Activated CD4-positive, alpha-beta T cell treated with anti-CD3 and anti-CD28 coated beads for 36 hours (primary cell): Measurements from ENCODE around the gene CASP6. TPM values are rescaled to one million over a fixed set of nuclear protein-coding genes. Genes with fewer than 3 reads are reported as not detected.

Experiments used
- ATAC-seq: fragments of 200-7000 bp; cut with Tn5 transposase; one replicate; pipeline ENCODE4 v1.10.0; 2021; ENCODE audit warnings: mild to moderate bottlenecking, moderate library complexity
- CTCF ChIA-PET: fragments of 350-600 bp; sonication (Branson Sonifier 250); formaldehyde crosslinking; loops from one replicate; lab custom pipeline; 2021; ENCODE audit warnings: antibody characterized with exemption; lab: Charles Lee
- POLR2A ChIA-PET: fragments of 350-600 bp; sonication (Branson Sonifier 250); formaldehyde crosslinking; loops from one replicate; lab custom pipeline; 2021; ENCODE audit warnings: antibody characterized with exemption, inconsistent platforms; lab: Charles Lee
- DNase-seq: peaks from one replicate; pipeline ENCODE4 v3.0.0-alpha.2; 2020
- H3K27ac Mint-ChIP-seq: one replicate; pipeline ENCODE4 v1.8.0; 2021; ENCODE audit warnings: mixed read lengths
- H3K27me3 Mint-ChIP-seq: one replicate; pipeline ENCODE4 v1.8.0; 2021; ENCODE audit warnings: mixed read lengths
- H3K36me3 Mint-ChIP-seq: one replicate; pipeline ENCODE4 v1.8.0; 2021; ENCODE audit warnings: low read depth, mixed read lengths
- H3K4me1 Mint-ChIP-seq: one replicate; pipeline ENCODE4 v1.8.0; 2021; ENCODE audit warnings: mixed read lengths
- H3K4me3 Mint-ChIP-seq: one replicate; pipeline ENCODE4 v1.8.0; 2021; ENCODE audit warnings: mild to moderate bottlenecking, moderate library complexity, mixed read lengths
- H3K9me3 Mint-ChIP-seq: one replicate; pipeline ENCODE4 v1.8.0; 2021; ENCODE audit warnings: low read depth, mixed read lengths
- intact Hi-C, 2 experiments: fragments of 100-400 bp; cut with DNase I in 1 of 2; cut with micrococcal nuclease in 1 of 2; formaldehyde crosslinking; loops; one replicate each; pipeline versions ENCODE4 v1.14.2 to v1.15.1; 2022 to 2024; cut with DNase I, micrococcal nuclease
- total RNA-seq, 2 experiments: library from RNA; stranded (reverse); gene quantifications; one replicate each; pipeline ENCODE4 v1.2.3, GENCODE V29; 2021

Gene CASP6
- total RNA-seq, 2 experiments from 2014 or later = 23.3 to 26.5 TPM

DNA sequence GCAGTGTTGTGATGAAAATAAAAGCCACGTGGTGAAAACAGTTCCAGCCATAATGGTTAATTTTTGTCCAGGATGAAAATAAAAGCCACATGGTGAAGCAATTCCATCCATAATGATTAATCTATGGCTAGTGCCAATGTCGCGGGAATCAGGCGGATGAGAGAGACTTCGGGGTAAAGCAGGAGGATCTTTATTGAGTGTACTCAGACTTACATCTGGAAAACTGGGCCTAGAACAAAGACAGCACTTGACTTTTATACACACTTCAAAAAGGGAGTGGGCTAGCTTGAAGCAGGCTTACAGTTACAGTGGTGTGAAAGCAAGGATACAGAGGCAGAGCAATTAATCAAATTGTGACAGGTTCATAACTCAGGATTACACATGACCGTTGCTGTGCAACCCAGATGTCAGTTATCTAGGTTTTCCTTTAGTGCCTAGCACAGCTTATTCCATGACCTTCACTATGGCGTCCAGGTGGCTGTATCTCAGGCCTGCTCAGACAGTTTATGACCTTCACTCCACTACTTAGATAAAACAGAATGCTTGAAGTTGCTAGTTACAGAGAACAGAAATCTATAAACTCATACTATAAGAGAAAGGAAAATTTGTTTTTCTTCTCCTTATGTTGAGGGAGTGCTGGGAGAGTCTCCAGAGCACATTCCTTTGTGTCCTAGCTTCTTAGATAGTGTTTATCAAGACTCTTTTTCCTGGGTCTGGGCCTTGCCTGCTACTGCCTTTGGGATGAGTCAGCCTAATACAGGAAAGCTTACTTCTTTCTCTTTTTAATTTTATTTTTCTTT, 32.5 kb upstream of the CASP6 start:
- DNase-seq (no peak), ATAC-seq (no peak)
- Mint-ChIP-seq H3K4me3 (no peak overlapping the region), H3K27ac (no peak overlapping the region), H3K36me3 (no peaks in the 10 kb centered on the region), H3K4me1 (no peaks in the 10 kb centered on the region), H3K9me3 (no peaks in the 10 kb centered on the region), H3K27me3 (peaks cover 3% of the 10 kb centered on the region)
- ChIA-PET POLR2A (no interaction called here), CTCF (no interaction called here)
- intact Hi-C loops = no loop called here

GRCh38 chr4:109733728-109734127, 30.5 kb upstream of the CASP6 start:
- no peak overlapping the region for H3K27ac Mint-ChIP-seq
- POLR2A ChIA-PET = interaction anchor here (0.7 kb wide), 1 partner anchor 176 kb away, joined by 3 read pairs; no protein-coding TSS in a partner anchor

GRCh38 chr4:109730619-109731545, 27.6 kb upstream of the CASP6 start:
- Mint-ChIP-seq H3K9me3 (no peaks in the 10 kb centered on the region), H3K27me3 (no peaks in the 10 kb centered on the region), H3K4me3 (peak overlapping the region; percentile 84), H3K27ac (peak overlapping the region; percentile 71), H3K36me3 (peaks cover 8% of the 10 kb centered on the region), H3K4me1 (peaks cover 14% of the 10 kb centered on the region)
- ChIA-PET POLR2A (interaction anchor here (0.6 to 1.2 kb wide), 2 partner anchors 110 to 293 kb away, joined by 3 to 4 read pairs; no protein-coding TSS in a partner anchor), CTCF (interaction anchor here (0.7 to 1.2 kb wide), 4 partner anchors 9 to 356 kb away, joined by 3 read pairs; partner anchors contain the start of gene CFI)
- ATAC-seq (no peak), DNase-seq (no peak)
- intact Hi-C loops = loop anchor here (1.0 to 5.0 kb wide), 3 partner anchors 84 to 466 kb away; partner anchors contain the start of genes SEC24B (in 2 of the 2), ELOVL6 (in 1 of the 2) and GAR1 (in 1 of the 2)

More at GRCh38 chr4:109733728-109734127, 30.5 kb upstream of the CASP6 start:
- H3K4me3 Mint-ChIP-seq = no peak overlapping the region
- ATAC-seq = no peak
- CTCF ChIA-PET = no interaction called here
- intact Hi-C loops = loop anchor here in 1 of 2 experiments (5.0 kb wide), 1 partner anchor 464 kb away; the partner anchor contains the start of gene ELOVL6
- H3K4me1 Mint-ChIP-seq = peaks cover 4% of the 10 kb centered on the region
- DNase-seq = no peak
- H3K9me3 Mint-ChIP-seq = no peaks in the 10 kb centered on the region
- no peaks in the 10 kb centered on the region for H3K27me3 Mint-ChIP-seq
- H3K36me3 Mint-ChIP-seq = no peaks in the 10 kb centered on the region

DNA sequence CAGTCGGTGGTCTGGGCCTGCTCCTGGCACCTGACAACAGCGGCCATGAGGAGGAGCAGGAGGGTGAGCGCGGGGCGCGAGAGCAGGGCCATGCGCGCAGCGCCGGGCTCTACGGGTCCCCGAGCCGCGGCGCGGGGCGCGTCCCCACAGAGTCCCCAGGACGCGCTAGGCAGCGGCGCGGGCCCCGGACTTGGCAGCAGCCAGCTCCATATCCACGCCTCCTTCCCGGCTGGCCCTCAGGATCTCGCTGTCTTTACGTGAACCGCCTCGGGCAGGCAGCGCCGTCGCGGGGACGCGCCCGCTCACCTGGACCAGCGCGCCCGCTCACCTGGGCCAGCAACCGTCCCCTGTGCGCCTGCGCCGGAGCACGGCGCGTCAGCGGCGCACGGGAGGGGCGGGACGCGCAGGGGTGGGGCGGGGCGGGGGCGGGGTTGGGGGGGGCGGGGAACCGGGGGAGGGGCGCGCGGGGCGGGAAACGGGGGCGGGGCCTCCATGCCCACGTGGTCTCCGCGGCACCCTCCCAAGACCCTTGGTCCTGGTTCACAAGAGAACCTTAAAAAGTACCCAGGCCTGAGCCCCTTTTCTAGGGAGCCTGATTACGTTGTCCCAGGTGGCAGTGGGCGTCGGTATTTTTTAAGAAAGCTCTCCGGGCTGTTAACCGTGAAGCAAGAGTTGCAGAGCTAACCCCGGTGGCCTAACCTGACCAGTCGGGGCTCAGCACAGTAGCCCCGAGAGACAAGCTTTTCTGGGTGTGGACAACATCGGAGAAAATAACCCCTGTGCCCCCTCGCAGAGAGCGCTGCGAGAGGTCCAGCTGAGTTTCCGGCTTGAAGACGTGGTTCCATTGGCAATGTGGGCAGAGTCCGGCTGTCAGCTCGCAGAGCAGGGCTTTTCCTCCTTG, 26.7 kb upstream of the CASP6 start, which contains the start of gene PLA2G12A:
Gene PLA2G12A, minus strand, starts transcription at position 353 of the 901 bp plus-strand sequence. Its CDS starts 261 bp downstream, at position 92.
- peak within 1 kb of the TSS; percentile 84 for H3K4me3 Mint-ChIP-seq
- no peaks in the 10 kb centered on the region for H3K27me3 Mint-ChIP-seq
- DNase-seq = peak; percentile 85
- CTCF ChIA-PET = interaction anchor here (0.6 to 1.2 kb wide), 6 partner anchors 25 to 357 kb away, joined by 3 to 8 read pairs (median 3); partner anchors contain the start of genes CFI and SEC24B
- H3K27ac Mint-ChIP-seq = peak within 1 kb of the TSS; percentile 71
- ATAC-seq = peak; percentile 87
- peaks cover 14% of the 10 kb centered on the region for H3K4me1 Mint-ChIP-seq
- intact Hi-C loops = loop anchor here (1.0 to 10.0 kb wide), 8 partner anchors 27 to 1075 kb away; partner anchors contain the start of genes CASP6 (in 2 of the 2), SEC24B (in 2 of the 2), ELOVL6 (in 1 of the 2) and GAR1 (in 1 of the 2)
- H3K9me3 Mint-ChIP-seq = no peaks in the 10 kb centered on the region
- H3K36me3 Mint-ChIP-seq = peaks cover 10% of the 10 kb centered on the region
- POLR2A ChIA-PET = interaction anchor here (0.6 to 1.7 kb wide), 3 partner anchors 28 to 292 kb away, joined by 4 to 10 read pairs (median 7); no protein-coding TSS in a partner anchor

GRCh38 chr4:109729117-109729717, 26.0 kb upstream of the CASP6 start:
- intact Hi-C loops = loop anchor here (1.0 to 10.0 kb wide), 5 partner anchors 26 to 1074 kb away; partner anchors contain the start of genes CASP6 (in 2 of the 2), MCUB (in 1 of the 2) and OSTC (in 1 of the 2)
- ChIA-PET POLR2A (interaction anchor here (0.6 to 1.7 kb wide), 2 partner anchors 27 to 255 kb away, joined by 7 to 10 read pairs; no protein-coding TSS in a partner anchor), CTCF (interaction anchor here (0.8 kb wide), 1 partner anchor 296 kb away, joined by 3 read pairs; the partner anchor contains the start of gene SEC24B)
- peak overlapping the region; percentile 64 for H3K27ac Mint-ChIP-seq
- H3K4me1 Mint-ChIP-seq = peaks cover 16% of the 10 kb centered on the region
- no peaks in the 10 kb centered on the region for H3K27me3 Mint-ChIP-seq
- DNase-seq (no peak), ATAC-seq (peak; percentile 35)
- peak overlapping the region; percentile 84 for H3K4me3 Mint-ChIP-seq
- H3K36me3 Mint-ChIP-seq = peaks cover 14% of the 10 kb centered on the region
- no peaks in the 10 kb centered on the region for H3K9me3 Mint-ChIP-seq

GRCh38 chr4:109728385-109728784, 25.1 kb upstream of the CASP6 start:
- H3K36me3 Mint-ChIP-seq = peaks cover 14% of the 10 kb centered on the region
- intact Hi-C loops = loop anchor here (2.0 to 10.0 kb wide), 3 partner anchors 26 to 1074 kb away; partner anchors contain the start of genes CASP6 (in 1 of the 2) and OSTC (in 1 of the 2)
- peaks cover 16% of the 10 kb centered on the region for H3K4me1 Mint-ChIP-seq
- ATAC-seq (no peak), DNase-seq (no peak)
- H3K4me3 Mint-ChIP-seq = peak overlapping the region; percentile 84
- CTCF ChIA-PET = interaction anchor here (0.7 kb wide), 1 partner anchor 295 kb away, joined by 3 read pairs; no protein-coding TSS in a partner anchor
- POLR2A ChIA-PET = interaction anchor here (0.6 to 1.7 kb wide), 2 partner anchors 26 to 28 kb away, joined by 3 to 7 read pairs; no protein-coding TSS in a partner anchor
- H3K27ac Mint-ChIP-seq = no peak overlapping the region
- no peaks in the 10 kb centered on the region for H3K27me3 Mint-ChIP-seq
- H3K9me3 Mint-ChIP-seq = no peaks in the 10 kb centered on the region

- ChIA-PET POLR2A (no interaction called here), CTCF (no interaction called here)
- ATAC-seq (no peak), DNase-seq (no peak)
- peaks cover 22% of the 10 kb centered on the region for H3K36me3 Mint-ChIP-seq
- H3K27me3 Mint-ChIP-seq = no peaks in the 10 kb centered on the region
- H3K9me3 Mint-ChIP-seq = no peaks in the 10 kb centered on the region
- H3K27ac Mint-ChIP-seq = no peak overlapping the region
- intact Hi-C loops = loop anchor here in 1 of 2 experiments (10.0 kb wide), 1 partner anchor 1068 kb away; the partner anchor contains the start of gene OSTC
- no peak overlapping the region for H3K4me3 Mint-ChIP-seq
- H3K4me1 Mint-ChIP-seq = peaks cover 9% of the 10 kb centered on the region
These were observed 19.9 kb upstream of the CASP6 start for GRCh38 chr4:109723110-109723509.

DNA sequence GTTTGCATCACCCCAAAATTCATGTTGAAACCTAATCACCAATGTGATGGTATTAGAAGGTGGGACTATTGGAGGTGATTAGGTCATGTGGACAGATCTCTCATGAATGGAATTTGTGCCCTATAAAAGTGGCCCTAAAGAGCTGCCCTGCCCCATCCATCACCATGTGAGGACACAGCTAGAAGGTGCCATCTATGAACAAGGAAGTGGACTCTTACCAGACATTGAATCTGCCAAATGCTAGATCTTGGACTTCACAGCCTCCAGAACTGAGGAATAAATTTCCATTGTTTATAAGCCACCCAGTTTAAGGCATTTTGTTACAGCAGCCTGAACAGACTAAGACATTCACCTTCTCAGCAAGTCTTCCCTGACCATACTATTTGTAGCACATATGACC, 19.1 kb upstream of the CASP6 start:
- ChIA-PET POLR2A (no interaction called here), CTCF (no interaction called here)
- H3K9me3 Mint-ChIP-seq = no peaks in the 10 kb centered on the region
- ATAC-seq (no peak), DNase-seq (no peak)
- no peaks in the 10 kb centered on the region for H3K27me3 Mint-ChIP-seq
- peaks cover 5% of the 10 kb centered on the region for H3K4me1 Mint-ChIP-seq
- no peak overlapping the region for H3K27ac Mint-ChIP-seq
- no peak overlapping the region for H3K4me3 Mint-ChIP-seq
- intact Hi-C loops = loop anchor here in 1 of 2 experiments (10.0 kb wide), 1 partner anchor 1068 kb away; the partner anchor contains the start of gene OSTC
- peaks cover 24% of the 10 kb centered on the region for H3K36me3 Mint-ChIP-seq

- H3K4me3 Mint-ChIP-seq = no peak overlapping the region
- H3K4me1 Mint-ChIP-seq = peaks cover 2% of the 10 kb centered on the region
- POLR2A ChIA-PET = interaction anchor here (0.7 kb wide), 1 partner anchor 71 kb away, joined by 3 read pairs; no protein-coding TSS in a partner anchor
- H3K36me3 Mint-ChIP-seq = peaks cover 26% of the 10 kb centered on the region
- H3K27me3 Mint-ChIP-seq = no peaks in the 10 kb centered on the region
- H3K9me3 Mint-ChIP-seq = no peaks in the 10 kb centered on the region
- CTCF ChIA-PET = interaction anchor here (0.8 kb wide), 1 partner anchor 335 kb away, joined by 3 read pairs; no protein-coding TSS in a partner anchor
- no peak overlapping the region for H3K27ac Mint-ChIP-seq
- DNase-seq = no peak
- ATAC-seq = no peak
- intact Hi-C loops = loop anchor here in 1 of 2 experiments (10.0 kb wide), 1 partner anchor 1066 kb away; the partner anchor contains the start of gene OSTC
These were observed 17.8 kb upstream of the CASP6 start for GRCh38 chr4:109721033-109721432.
